Breast epithelium (tissue), 4 donors: ENCODE data around the gene GPR31. TPM values are rescaled to one million over a fixed set of nuclear protein-coding genes. Genes with fewer than 3 reads are reported as not detected.

Source experiments
- DNase-seq, 2 donors: peaks; one replicate each; pipeline ENCODE4 v3.0.0-alpha.2; 2019; ENCODE audit warnings: low spot score in 2 of 2
- H3K27ac ChIP-seq, 2 donors: fragments of 200-600 bp; sonication (generic) in 1 of 2; one replicate each; pipeline ENCODE4 v1.5.1; 2016 to 2019; ENCODE audit warnings: mild to moderate bottlenecking in 1 of 2
- H3K27me3 ChIP-seq, 2 donors: fragments of 200-600 bp; sonication (generic) in 1 of 2; one replicate each; pipeline versions ENCODE4 v1.5.1 to v1.6.0; 2017 to 2019; ENCODE audit warnings: control low read depth in 1 of 2, mild to moderate bottlenecking in 1 of 2
- H3K36me3 ChIP-seq: fragments of 200-600 bp; one replicate; pipeline ENCODE4 v1.5.1; 2019
- H3K4me1 ChIP-seq, 2 donors: fragments of 200-600 bp; sonication (generic); one replicate each; pipeline ENCODE4 v1.5.1; 2016 to 2019; ENCODE audit warnings: control low read depth in 1 of 2
- H3K4me3 ChIP-seq, 3 donors: fragments of 200-600 bp; sonication (generic); 1 replicate in 2 of 3; 2 replicates in 1 of 3; pipeline ENCODE4 v1.5.1; 2016 to 2019; ENCODE audit warnings: mild to moderate bottlenecking in 3 of 3, moderate library complexity in 2 of 3
- H3K9me3 ChIP-seq, 2 donors: fragments of 200-600 bp; sonication (generic) in 1 of 2; one replicate each; pipeline ENCODE4 v1.5.1; 2016 to 2019; ENCODE audit warnings: control low read depth in 1 of 2
- CTCF ChIP-seq, 3 donors: fragments of 450-650 bp; IDR thresholded peaks; one replicate each; pipeline ENCODE4 v1.5.1; 2016 to 2017; ENCODE audit warnings: antibody characterized with exemption in 3 of 3, mild to moderate bottlenecking in 3 of 3, moderate library complexity in 3 of 3
- POLR2A ChIP-seq: fragments of 450-650 bp; IDR thresholded peaks from one replicate; pipeline ENCODE4 v1.6.1; 2016; ENCODE audit warnings: antibody characterized with exemption, mild to moderate bottlenecking, moderate library complexity
- POLR2AphosphoS5 ChIP-seq, 3 donors: sonication (generic); formaldehyde crosslinking; IDR thresholded peaks; one replicate each; pipeline ENCODE4 v1.6.1; 2017; ENCODE audit warnings: antibody characterized with exemption in 3 of 3
- intact Hi-C: fragments of 100-400 bp; cut with DNase I; formaldehyde crosslinking; loops from one replicate; pipeline ENCODE4 v1.15.1; 2023; ENCODE audit warnings: low total_unique reads
- total RNA-seq, 3 donors: library from RNA; depleted of rRNA; stranded (reverse); fragments of >200 nt; gene quantifications; one replicate each; pipeline ENCODE4 v1.1.0, GENCODE V29; 2016

GPR31 gene
- total RNA-seq, 3 donors from 2014 or later, result not detected

GRCh38 chr6:167146135-167146534 lies 11.6 kb downstream of the GPR31 start:
- H3K27ac ChIP-seq, result no peak overlapping the region
- DNase-seq, result no peak
- H3K36me3 ChIP-seq, result no peaks in the 10 kb centered on the region
- no peaks in the 10 kb centered on the region for H3K4me1 ChIP-seq
- H3K9me3 ChIP-seq, result no peaks in the 10 kb centered on the region
- peaks cover 0 to 23% of the 10 kb centered on the region in 2 donors for H3K27me3 ChIP-seq
- intact Hi-C loops, result loop anchor here (5.0 kb wide), 1 partner anchor 631 kb away; no protein-coding TSS in a partner anchor
- TF ChIP-seq POLR2AphosphoS5 (IDR thresholded peaks at IDR 0.05) (no peak), CTCF (IDR thresholded peaks at IDR 0.05) (no peak), POLR2A (no peak)
- no peak overlapping the region for H3K4me3 ChIP-seq

- Histone ChIP-seq H3K4me3 (no peak overlapping the region), H3K27ac (no peak overlapping the region), H3K4me1 (no peaks in the 10 kb centered on the region), H3K9me3 (no peaks in the 10 kb centered on the region), H3K36me3 (no peaks in the 10 kb centered on the region), H3K27me3 (peaks cover 0 to 23% of the 10 kb centered on the region in 2 donors)
- intact Hi-C loops, result loop anchor here (5.0 kb wide), 1 partner anchor 632 kb away; no protein-coding TSS in a partner anchor
- TF ChIP-seq POLR2A (no peak), POLR2AphosphoS5 (IDR thresholded peaks at IDR 0.05) (no peak)
- no peak for DNase-seq
Measured at GRCh38 chr6:167145461-167145860, 12.3 kb downstream of the GPR31 start.

- no peak overlapping the region for H3K4me3 ChIP-seq
- TF ChIP-seq CTCF (IDR thresholded peaks at IDR 0.05) (no peak), POLR2A (no peak), POLR2AphosphoS5 (IDR thresholded peaks at IDR 0.05) (no peak)
- intact Hi-C loops, result no loop called here
Measured at GRCh38 chr6:167143041-167143440, 14.7 kb downstream of the GPR31 start.

GRCh38 chr6:167142433-167142761 lies 15.4 kb downstream of the GPR31 start:
- Histone ChIP-seq H3K4me1 (no peaks in the 10 kb centered on the region), H3K27me3 (peaks cover 0 to 23% of the 10 kb centered on the region in 2 donors), H3K36me3 (no peaks in the 10 kb centered on the region), H3K4me3 (no peak overlapping the region), H3K9me3 (no peaks in the 10 kb centered on the region), H3K27ac (no peak overlapping the region)
- no peak for DNase-seq
- no peak for TF ChIP-seq POLR2AphosphoS5 (IDR thresholded peaks at IDR 0.05)
- no peak for TF ChIP-seq POLR2A
- no peak for TF ChIP-seq CTCF (IDR thresholded peaks at IDR 0.05)
- intact Hi-C loops, result no loop called here

More at GRCh38 chr6:167143041-167143440, 14.7 kb downstream of the GPR31 start:
- Histone ChIP-seq H3K4me1 (no peaks in the 10 kb centered on the region), H3K36me3 (no peaks in the 10 kb centered on the region), H3K27ac (no peak overlapping the region), H3K9me3 (no peaks in the 10 kb centered on the region), H3K27me3 (peaks cover 0 to 23% of the 10 kb centered on the region in 2 donors)
- no peak for DNase-seq

GRCh38 chr6:167141667-167142432 lies 15.9 kb downstream of the GPR31 start:
- peaks cover 0 to 23% of the 10 kb centered on the region in 2 donors for H3K27me3 ChIP-seq
- no peaks in the 10 kb centered on the region for H3K9me3 ChIP-seq
- H3K36me3 ChIP-seq, result no peaks in the 10 kb centered on the region
- TF ChIP-seq POLR2A (no peak), CTCF (IDR thresholded peaks at IDR 0.05) (peak in 2 of 3 donors; percentile 64 to 78)
- no peak overlapping the region for H3K27ac ChIP-seq
- no peaks in the 10 kb centered on the region for H3K4me1 ChIP-seq
- no peak for DNase-seq
- intact Hi-C loops, result no loop called here
- H3K4me3 ChIP-seq, result no peak overlapping the region
